Activated T-helper 2 cell treated with anti-CD3 and anti-CD28 coated beads, Interferon-gamma antibody, Interleukin-2, Interleukin-4, amounts not matched to agents 10 μg/mL and 5 μg/mL and 100 μg/mL, durations not matched to agents 14 hours and 24 hours and 36 hours (primary cell): Measurements from ENCODE around the gene BICC1. TPM values are rescaled to one million over a fixed set of nuclear protein-coding genes. Genes with fewer than 3 reads are reported as not detected.

Source experiments
- DNase-seq: peaks from one replicate; pipeline ENCODE4 v3.0.0; 2021; ENCODE audit warnings: low spot score
- H3K27ac Mint-ChIP-seq: one replicate; pipeline ENCODE4 v1.8.0; 2021; ENCODE audit warnings: mixed read lengths
- H3K27me3 Mint-ChIP-seq: one replicate; pipeline ENCODE4 v1.8.0; 2021; ENCODE audit warnings: low read depth, mixed read lengths
- H3K36me3 Mint-ChIP-seq: one replicate; pipeline ENCODE4 v1.8.0; 2021; ENCODE audit warnings: low read depth, mixed read lengths
- H3K4me1 Mint-ChIP-seq: one replicate; pipeline ENCODE4 v1.8.0; 2021; ENCODE audit warnings: low read depth, mixed read lengths
- H3K4me3 Mint-ChIP-seq: one replicate; pipeline ENCODE4 v1.8.0; 2021; ENCODE audit warnings: low read depth, mild to moderate bottlenecking, moderate library complexity, mixed read lengths
- H3K9me3 Mint-ChIP-seq: one replicate; pipeline ENCODE4 v1.8.0; 2021; ENCODE audit warnings: mixed read lengths
- intact Hi-C: fragments of 100-400 bp; cut with micrococcal nuclease; formaldehyde crosslinking; loops from one replicate; pipeline ENCODE4 v1.15.1; 2023
- total RNA-seq: library from RNA; stranded (reverse); gene quantifications from 2 replicates; pipeline ENCODE4 v1.2.3, GENCODE V29; 2022

Gene BICC1
- total RNA-seq, 1 donor from 2014 or later, result 0.11 TPM

DNA sequence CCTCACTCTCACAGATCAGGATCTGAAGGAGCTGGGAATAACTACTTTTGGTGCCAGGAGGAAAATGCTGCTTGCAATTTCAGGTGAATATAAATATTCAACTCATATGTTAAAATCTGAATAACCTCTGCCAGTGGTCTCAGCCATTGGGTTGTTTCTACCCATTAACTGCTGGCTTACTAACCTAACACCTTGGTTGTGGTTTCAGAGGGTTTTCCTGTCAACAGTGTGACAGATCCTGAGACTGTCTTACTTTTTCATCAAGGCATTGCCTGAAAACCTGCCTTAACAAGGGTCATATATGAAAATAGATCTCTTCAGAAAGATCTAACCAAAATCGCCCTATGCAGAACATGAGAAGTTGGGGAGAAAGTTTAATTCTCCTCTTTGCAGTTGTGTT lies 307.7 kb downstream of the BICC1 start:
- intact Hi-C loops, result no loop called here
- no peak overlapping the region for H3K4me3 Mint-ChIP-seq
- H3K27me3 Mint-ChIP-seq, result no peaks in the 10 kb centered on the region
- H3K27ac Mint-ChIP-seq, result no peak overlapping the region
- no peak for DNase-seq
- no peaks in the 10 kb centered on the region for H3K4me1 Mint-ChIP-seq
- no peaks in the 10 kb centered on the region for H3K36me3 Mint-ChIP-seq
- H3K9me3 Mint-ChIP-seq, result no peaks in the 10 kb centered on the region

DNA sequence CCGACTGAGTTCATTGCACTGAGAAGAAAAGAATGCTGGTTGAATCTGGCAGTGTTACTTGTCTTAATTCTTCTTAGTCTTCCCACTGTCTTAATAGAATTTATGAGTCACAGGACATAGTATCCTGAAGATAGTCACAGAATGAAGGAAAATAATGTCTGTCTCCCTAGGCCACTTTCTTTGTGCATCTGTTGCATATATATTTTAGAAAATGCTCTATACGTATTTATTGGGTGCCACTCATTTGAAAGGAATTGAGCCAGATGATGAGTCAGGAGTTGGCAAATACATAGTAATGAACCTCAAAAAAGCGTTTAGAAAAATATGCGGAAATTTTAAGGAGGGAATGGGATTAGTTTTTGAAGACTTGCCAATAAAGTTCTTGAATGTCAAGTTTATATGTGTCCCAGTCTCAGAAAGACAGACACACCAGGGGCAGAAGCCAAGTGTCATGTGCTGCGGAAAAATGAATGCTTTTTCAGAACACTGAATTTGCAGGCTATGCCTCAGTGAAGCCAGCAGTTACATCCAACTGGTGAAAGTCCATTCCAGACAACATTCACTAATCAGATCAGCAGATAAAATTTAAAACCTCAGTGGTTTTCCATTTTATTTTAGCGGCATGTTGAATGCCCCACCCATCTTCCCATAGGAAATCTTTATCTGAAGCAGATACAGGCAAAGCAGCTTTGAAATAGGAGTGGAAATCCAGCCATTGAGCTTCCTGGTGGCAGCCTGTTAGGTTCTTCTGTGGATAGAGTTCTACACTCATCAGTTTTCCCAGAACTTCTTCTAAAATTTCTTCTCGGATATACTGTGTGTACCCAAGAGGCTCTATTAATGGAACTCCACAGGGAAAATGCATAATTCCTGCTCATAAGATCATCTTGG lies 308.4 kb downstream of the BICC1 start:
- no peak for DNase-seq
- no peaks in the 10 kb centered on the region for H3K36me3 Mint-ChIP-seq
- H3K9me3 Mint-ChIP-seq, result no peaks in the 10 kb centered on the region
- H3K27ac Mint-ChIP-seq, result no peak overlapping the region
- no peak overlapping the region for H3K4me3 Mint-ChIP-seq
- no peaks in the 10 kb centered on the region for H3K4me1 Mint-ChIP-seq
- H3K27me3 Mint-ChIP-seq, result no peaks in the 10 kb centered on the region
- intact Hi-C loops, result no loop called here

DNA sequence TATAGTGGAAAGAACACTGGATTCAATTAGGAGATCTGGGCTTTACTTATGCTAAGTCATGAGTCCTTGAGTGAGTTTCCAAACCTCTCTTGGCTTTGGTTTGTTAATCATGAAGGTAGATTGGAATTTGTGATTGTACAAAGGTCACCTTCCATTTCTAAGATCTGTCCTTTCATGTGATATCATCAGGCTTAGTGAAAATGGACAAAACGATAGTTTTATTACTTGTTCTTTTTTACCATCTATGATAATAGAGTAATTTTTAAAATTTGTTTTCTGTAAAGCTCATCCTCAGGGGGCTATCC lies 309.0 kb downstream of the BICC1 start:
- DNase-seq, result no peak
- Mint-ChIP-seq H3K36me3 (no peaks in the 10 kb centered on the region), H3K4me3 (no peak overlapping the region), H3K27ac (no peak overlapping the region), H3K9me3 (no peaks in the 10 kb centered on the region), H3K4me1 (no peaks in the 10 kb centered on the region), H3K27me3 (no peaks in the 10 kb centered on the region)
- intact Hi-C loops, result no loop called here

- Mint-ChIP-seq H3K9me3 (no peaks in the 10 kb centered on the region), H3K27me3 (no peaks in the 10 kb centered on the region)
These were observed 311.3 kb downstream of the BICC1 start for GRCh38 chr10:58823983-58824382.

DNA sequence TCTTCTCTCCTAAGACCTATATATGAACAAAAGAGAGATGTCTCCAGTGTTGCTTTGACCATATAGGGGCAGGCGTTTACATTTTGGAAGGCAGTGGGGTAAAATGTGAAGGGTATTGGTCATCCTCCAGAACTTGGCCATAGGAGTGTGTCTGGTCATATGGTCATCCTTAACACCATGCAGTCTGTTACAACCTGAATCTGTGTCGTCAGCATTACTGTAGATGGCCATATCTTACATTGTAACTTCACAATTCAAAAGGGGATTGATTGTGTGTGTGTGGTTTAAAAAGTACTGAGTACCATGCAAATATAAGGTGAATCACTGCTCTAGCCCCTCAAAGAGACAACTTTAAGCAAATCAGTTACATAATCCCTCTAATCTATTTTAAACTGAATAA lies 311.7 kb downstream of the BICC1 start:
- Mint-ChIP-seq H3K9me3 (no peaks in the 10 kb centered on the region), H3K4me3 (no peak overlapping the region), H3K4me1 (no peaks in the 10 kb centered on the region), H3K27ac (no peak overlapping the region), H3K27me3 (no peaks in the 10 kb centered on the region), H3K36me3 (no peaks in the 10 kb centered on the region)
- DNase-seq, result no peak
- intact Hi-C loops, result no loop called here

More at GRCh38 chr10:58823983-58824382, 311.3 kb downstream of the BICC1 start:
- no peaks in the 10 kb centered on the region for H3K4me1 Mint-ChIP-seq
- H3K27ac Mint-ChIP-seq, result no peak overlapping the region
- no peaks in the 10 kb centered on the region for H3K36me3 Mint-ChIP-seq
- DNase-seq, result no peak
- intact Hi-C loops, result no loop called here
- H3K4me3 Mint-ChIP-seq, result no peak overlapping the region

DNA sequence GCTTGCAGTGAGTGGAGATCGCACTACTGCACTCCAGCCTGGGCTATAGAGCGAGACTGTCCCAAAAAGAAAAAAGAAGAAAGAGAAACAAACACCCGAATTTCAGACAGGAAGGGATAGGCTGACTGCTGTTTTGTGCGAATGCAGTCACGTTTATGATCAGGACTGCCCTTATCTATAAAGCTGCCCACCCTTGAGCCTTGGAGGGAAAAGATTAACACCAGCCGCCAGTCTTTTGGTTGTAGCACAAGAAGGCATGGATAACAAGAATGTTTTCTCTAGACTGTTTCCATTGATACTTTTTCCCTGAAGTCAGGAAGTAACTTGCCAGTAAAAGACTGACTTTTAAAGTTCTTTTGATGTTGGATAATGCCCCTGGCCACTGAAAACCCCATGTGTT lies 314.0 kb downstream of the BICC1 start:
- Mint-ChIP-seq H3K36me3 (no peaks in the 10 kb centered on the region), H3K27me3 (no peaks in the 10 kb centered on the region), H3K27ac (no peak overlapping the region), H3K4me1 (no peaks in the 10 kb centered on the region), H3K9me3 (no peaks in the 10 kb centered on the region), H3K4me3 (no peak overlapping the region)
- no peak for DNase-seq
- intact Hi-C loops, result no loop called here

- H3K36me3 Mint-ChIP-seq, result no peaks in the 10 kb centered on the region
- intact Hi-C loops, result no loop called here
- H3K9me3 Mint-ChIP-seq, result no peaks in the 10 kb centered on the region
- no peak overlapping the region for H3K27ac Mint-ChIP-seq
- no peak overlapping the region for H3K4me3 Mint-ChIP-seq
- no peaks in the 10 kb centered on the region for H3K27me3 Mint-ChIP-seq
- no peak for DNase-seq
- no peaks in the 10 kb centered on the region for H3K4me1 Mint-ChIP-seq
These were observed 314.7 kb downstream of the BICC1 start for GRCh38 chr10:58827381-58827780.

DNA sequence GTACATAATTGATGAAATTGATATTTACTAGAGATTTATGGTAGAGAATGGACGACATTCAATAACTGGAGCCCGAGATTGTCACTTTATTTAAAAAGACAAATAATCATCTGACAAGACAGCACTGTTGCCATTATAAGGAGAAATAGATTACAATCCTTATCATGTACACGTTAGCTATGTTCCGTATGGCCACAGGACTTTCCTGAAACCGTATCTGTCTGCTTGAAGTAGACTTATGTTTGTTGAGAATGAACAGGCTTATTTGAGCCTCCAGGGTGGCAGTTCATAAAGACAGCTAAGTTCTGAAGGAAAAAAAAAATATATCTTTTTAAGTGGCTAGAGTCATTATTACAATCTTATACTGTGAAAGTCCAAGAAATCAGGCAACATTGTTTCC lies 317.2 kb downstream of the BICC1 start:
- Mint-ChIP-seq H3K27me3 (no peaks in the 10 kb centered on the region), H3K9me3 (no peaks in the 10 kb centered on the region), H3K36me3 (no peaks in the 10 kb centered on the region), H3K4me1 (no peaks in the 10 kb centered on the region), H3K4me3 (no peak overlapping the region), H3K27ac (no peak overlapping the region)
- intact Hi-C loops, result no loop called here
- no peak for DNase-seq

GRCh38 chr10:58830697-58831096 lies 318.0 kb downstream of the BICC1 start:
- Mint-ChIP-seq H3K4me3 (no peak overlapping the region), H3K27ac (no peak overlapping the region), H3K9me3 (no peaks in the 10 kb centered on the region), H3K27me3 (no peaks in the 10 kb centered on the region), H3K36me3 (no peaks in the 10 kb centered on the region), H3K4me1 (no peaks in the 10 kb centered on the region)
- intact Hi-C loops, result no loop called here
- DNase-seq, result no peak

DNA sequence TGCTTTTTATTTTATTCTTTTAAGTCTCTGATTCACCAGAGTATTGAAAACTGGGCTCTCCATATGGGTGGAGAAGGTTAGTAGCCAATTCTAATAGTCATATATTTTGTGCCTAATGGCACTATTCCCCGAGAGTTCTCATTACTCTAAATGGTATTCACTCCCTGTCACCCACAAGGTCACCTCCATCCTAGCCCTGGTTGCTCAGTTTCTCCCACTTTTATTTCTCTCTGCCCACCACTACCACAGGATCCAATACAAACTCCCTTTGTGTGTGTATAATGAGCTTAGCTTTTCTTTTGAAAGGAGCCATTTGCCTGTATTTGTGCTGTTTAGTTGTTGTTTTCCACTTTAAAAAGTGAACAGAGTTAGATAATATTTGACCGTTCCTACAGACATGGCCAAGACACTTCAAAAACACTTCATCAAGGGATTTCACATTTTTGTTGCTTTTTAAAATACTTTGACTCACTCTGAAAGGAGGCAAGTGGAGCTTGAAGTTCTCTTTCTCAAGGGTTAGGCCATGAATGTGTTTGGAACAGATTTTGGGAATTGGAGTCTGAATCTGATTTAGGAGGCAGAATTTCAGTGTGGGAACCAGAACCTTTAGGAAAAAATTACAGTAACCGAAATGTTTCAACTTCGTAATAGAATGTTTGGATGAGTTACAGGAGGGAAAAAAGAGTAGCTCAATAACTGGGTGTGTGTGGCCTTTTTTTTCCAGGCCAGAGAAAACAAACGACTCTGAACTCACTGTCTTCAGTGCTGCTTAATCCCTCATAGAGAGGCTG lies 321.3 kb downstream of the BICC1 start:
- Mint-ChIP-seq H3K36me3 (no peaks in the 10 kb centered on the region), H3K4me1 (no peaks in the 10 kb centered on the region), H3K27ac (no peak overlapping the region), H3K9me3 (no peaks in the 10 kb centered on the region), H3K27me3 (no peaks in the 10 kb centered on the region), H3K4me3 (no peak overlapping the region)
- intact Hi-C loops, result no loop called here
- no peak for DNase-seq

DNA sequence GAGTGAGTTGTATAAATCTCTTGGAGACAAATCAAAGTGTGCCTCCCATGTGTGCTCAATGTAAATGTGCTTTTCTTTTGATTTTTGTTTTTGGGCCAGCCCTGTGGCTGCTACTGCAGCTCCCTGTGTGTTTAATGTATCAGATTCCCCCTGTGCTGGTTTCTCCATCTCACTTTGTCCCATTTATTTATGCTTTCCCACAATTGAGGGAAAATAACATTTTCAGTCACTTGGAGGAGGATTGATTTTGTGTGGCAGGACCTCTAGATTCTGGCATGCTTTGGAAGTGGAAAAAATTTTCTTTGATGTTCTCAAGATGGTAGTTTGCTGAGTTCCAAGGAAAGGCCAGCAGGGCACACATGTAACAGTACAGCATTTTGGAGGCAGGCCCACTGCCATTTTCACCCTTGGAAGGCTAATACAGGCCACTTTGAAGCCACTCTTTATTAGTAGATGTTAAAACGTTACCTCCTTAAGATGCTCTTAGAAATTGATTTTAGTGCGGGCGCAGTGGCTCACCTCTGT lies 323.6 kb downstream of the BICC1 start:
- intact Hi-C loops, result no loop called here
- Mint-ChIP-seq H3K4me1 (no peaks in the 10 kb centered on the region), H3K4me3 (no peak overlapping the region), H3K27me3 (no peaks in the 10 kb centered on the region), H3K9me3 (no peaks in the 10 kb centered on the region), H3K36me3 (no peaks in the 10 kb centered on the region), H3K27ac (no peak overlapping the region)
- no peak for DNase-seq

DNA sequence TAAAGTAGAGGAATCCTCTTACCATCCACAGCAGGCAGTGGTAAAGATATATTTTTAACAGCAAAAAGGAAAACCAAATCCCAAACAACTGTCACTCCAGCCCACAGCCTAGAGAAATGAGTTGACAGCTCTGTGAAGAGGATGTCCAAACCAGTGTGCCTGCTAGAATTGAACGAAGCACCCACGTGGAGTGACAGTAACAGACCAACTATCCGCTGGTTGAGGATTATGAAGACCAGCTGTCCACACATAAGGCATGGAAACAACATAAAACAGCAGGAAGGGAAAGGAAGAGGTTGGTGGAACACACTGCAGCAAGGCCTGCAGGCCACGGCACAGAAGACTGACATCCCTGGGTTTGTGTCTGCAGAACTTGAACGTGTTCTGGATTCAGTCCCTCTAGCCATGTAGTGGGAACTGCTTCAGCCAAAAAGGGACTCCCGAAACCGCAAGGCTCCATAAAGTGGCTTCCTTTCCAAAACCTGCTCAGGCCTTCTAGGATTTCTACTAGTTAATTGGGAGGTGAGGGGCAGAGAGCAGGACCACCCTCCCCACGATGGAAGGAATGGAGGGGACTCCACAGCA lies 324.4 kb downstream of the BICC1 start:
- no peak for DNase-seq
- H3K4me1 Mint-ChIP-seq, result no peaks in the 10 kb centered on the region
- H3K27me3 Mint-ChIP-seq, result no peaks in the 10 kb centered on the region
- no peak overlapping the region for H3K27ac Mint-ChIP-seq
- intact Hi-C loops, result no loop called here
- H3K36me3 Mint-ChIP-seq, result no peaks in the 10 kb centered on the region
- no peak overlapping the region for H3K4me3 Mint-ChIP-seq
- no peaks in the 10 kb centered on the region for H3K9me3 Mint-ChIP-seq

DNA sequence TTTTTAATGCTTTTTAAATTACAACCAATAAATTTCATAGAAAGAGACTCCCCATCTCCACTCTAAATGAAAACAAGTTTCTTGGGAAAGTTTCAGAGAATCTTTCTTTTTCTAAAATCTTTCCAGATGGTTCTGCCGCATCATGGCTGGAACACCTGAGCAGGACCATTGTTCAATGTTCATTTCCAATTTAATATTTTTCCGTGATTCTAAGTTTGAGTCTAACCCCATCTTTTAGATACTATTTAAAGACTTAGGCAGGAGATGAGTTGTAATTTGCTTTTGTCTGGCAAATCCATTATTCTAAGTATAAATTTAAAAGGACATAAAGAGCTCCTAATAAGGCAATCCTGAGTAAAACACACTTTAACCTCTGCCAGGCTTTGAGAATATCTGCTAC lies 325.2 kb downstream of the BICC1 start:
- Mint-ChIP-seq H3K27ac (no peak overlapping the region), H3K4me1 (no peaks in the 10 kb centered on the region), H3K36me3 (no peaks in the 10 kb centered on the region), H3K27me3 (no peaks in the 10 kb centered on the region), H3K4me3 (no peak overlapping the region), H3K9me3 (no peaks in the 10 kb centered on the region)
- no peak for DNase-seq
- intact Hi-C loops, result no loop called here
